GM12878 (cell line): ENCODE measurements around the gene ANAPC2. TPM values are rescaled to one million over a fixed set of nuclear protein-coding genes. Genes with fewer than 3 reads are reported as not detected.

Source experiments
- ATAC-seq: fragments of 200-7000 bp; cut with Tn5 transposase; 3 replicates; pipeline ENCODE4 v1.9.1; 2020; ENCODE audit warnings: mild to moderate bottlenecking, moderate library complexity
- BruUV-seq: library from RNA; stranded (reverse); fragments of 400-500 nt; replicated peaks from 2 replicates; lab custom pipeline; 2021; lab: Mats Ljungman, UMichigan
- CTCF ChIA-PET: fragments of 300-600 bp; sonication (Branson Sonifier 250); formaldehyde crosslinking; extraction: SDS; loops from one replicate; lab custom pipeline; 2021; ENCODE audit warnings: inconsistent platforms; lab: Yijun Ruan, JAX
- POLR2A ChIA-PET: fragments of 350-600 bp; formaldehyde crosslinking; extraction: SDS; loops from one replicate; lab custom pipeline; 2021; ENCODE audit warnings: inconsistent platforms; lab: Charles Lee
- RAD21 ChIA-PET: fragments of 300-600 bp; sonication (Branson Sonifier 250); formaldehyde crosslinking; loops from one replicate; lab custom pipeline; 2023; ENCODE audit warnings: antibody characterized with exemption; ENCODE audit not compliant: unreplicated experiment; lab: Charles Lee
- SMC1A ChIA-PET: fragments of 300-600 bp; sonication (Branson Sonifier 250); formaldehyde crosslinking; loops from one replicate; lab custom pipeline; 2023; ENCODE audit not compliant: unreplicated experiment, uncharacterized antibody; lab: Charles Lee
- DNase-seq: peaks from one replicate; pipeline ENCODE4 v3.0.0-alpha.2; 2011; ENCODE audit warnings: low read depth, low spot score
- FAIRE-seq: peaks from 3 replicates; lab custom pipeline; 2011; peaks lifted over from hg19 to GRCh38; lab: Jason Lieb, UNC
- H2AFZ ChIP-seq: 2 replicates; pipeline ENCODE4 v1.6.0; 2011; ENCODE audit warnings: low read depth, low read length, control low read depth; ENCODE audit not compliant: control insufficient read depth
- H3K27ac ChIP-seq: 2 replicates; pipeline ENCODE4 v1.5.1; 2011; ENCODE audit warnings: control low read depth; ENCODE audit not compliant: control insufficient read depth, insufficient read depth
- H3K27me3 ChIP-seq, 2 experiments: replicated peaks in 1 of 2; 2 replicates each; pipeline versions ENCODE4 v1.6.0 to v1.6.1; 2011; ENCODE audit warnings: low read length in 1 of 2; ENCODE audit not compliant: control insufficient read depth in 2 of 2, insufficient read depth in 2 of 2
- H3K36me3 ChIP-seq, 2 experiments: 2 replicates each; pipeline ENCODE4 v1.5.1; 2011; ENCODE audit warnings: low read length in 1 of 2; ENCODE audit not compliant: control insufficient read depth in 2 of 2, insufficient read depth in 2 of 2
- H3K4me1 ChIP-seq: 2 replicates; pipeline ENCODE4 v1.6.1; 2011; ENCODE audit warnings: mild to moderate bottlenecking, low read length, moderate library complexity, mixed read lengths; ENCODE audit not compliant: control insufficient read depth, insufficient read depth
- H3K4me2 ChIP-seq: 2 replicates; pipeline ENCODE4 v1.6.0; 2011; ENCODE audit warnings: control low read depth; ENCODE audit not compliant: control insufficient read depth, insufficient read depth
- H3K4me3 ChIP-seq: fragments of 200-600 bp; sonication (generic); 2 replicates; pipeline ENCODE4 v1.5.1; 2016
- H3K79me2 ChIP-seq: 2 replicates; pipeline ENCODE4 v1.6.0; 2011; ENCODE audit warnings: low read length; ENCODE audit not compliant: control insufficient read depth, insufficient read depth
- H3K9ac ChIP-seq: 2 replicates; pipeline ENCODE4 v1.8.0; 2011; ENCODE audit warnings: low read length, control low read depth, mixed read lengths; ENCODE audit not compliant: control insufficient read depth, insufficient read depth
- H3K9me3 ChIP-seq: replicated peaks from 3 replicates; pipeline ENCODE4 v1.5.1; 2011; ENCODE audit warnings: mild to moderate bottlenecking, low read length; ENCODE audit not compliant: control insufficient read depth, insufficient read depth
- H4K20me1 ChIP-seq: 2 replicates; pipeline ENCODE4 v1.6.0; 2011; ENCODE audit not compliant: control insufficient read depth, insufficient read depth
- DPF2 ChIP-seq: fragments of 450-650 bp; IDR thresholded peaks from 2 replicates; pipeline ENCODE4 v1.6.1; 2017; ENCODE audit warnings: mild to moderate bottlenecking
- JUND ChIP-seq: IDR thresholded peaks from 2 replicates; pipeline ENCODE4 v1.6.1; 2012; ENCODE audit warnings: low read depth, mild to moderate bottlenecking, low read length, improper control_type of control experiment, moderate library complexity
- RAD51 ChIP-seq: fragments of 450-650 bp; IDR thresholded peaks from 2 replicates; pipeline ENCODE4 v1.6.1; 2016; ENCODE audit warnings: moderate library complexity, mild to moderate bottlenecking, inconsistent platforms
- RELA ChIP-seq: fragments of 450-650 bp; IDR thresholded peaks from 2 replicates; pipeline ENCODE4 v1.8.0; 2014; ENCODE audit warnings: borderline replicate concordance; ENCODE audit not compliant: partially characterized antibody
- SMC3 ChIP-seq: IDR thresholded peaks from 2 replicates; pipeline ENCODE4 v1.6.1; 2011; ENCODE audit warnings: low read length, improper control_type of control experiment, borderline replicate concordance
- WGBS: methylation state at CpG from one replicate; pipeline ENCODE4 v1.1.6; 2016; ENCODE audit warnings: low lambda C conversion rate; ENCODE audit not compliant: insufficient replicate concordance, insufficient coverage; ENCODE audit errors: missing lambda C conversion rate; 5-methylcytosine and 5-hydroxymethylcytosine counted together
- in situ Hi-C: fragments of 300-500 bp; cut with MboI; formaldehyde crosslinking; loops from 9 replicates; pipeline ENCODE4 v1.14.3; 2018; ENCODE audit warnings: mixed read lengths
- intact Hi-C: fragments of 100-400 bp; cut with micrococcal nuclease; formaldehyde crosslinking; loops from one replicate; pipeline ENCODE4 v1.14.2; 2022; ENCODE audit not compliant: unreplicated experiment
- polyA plus RNA-seq, 11 experiments: library from polyadenylated mRNA; depleted of rRNA in 4 of 11; unstranded in 6 of 11; stranded (reverse) in 5 of 11; fragments of >200 nt; fragmentation: Nextera tagmentation in 4 of 11; fragmentation: Illumina TruSeq in 1 of 11; extraction: Ambion mirVana in 4 of 11; extraction: Trizol in 1 of 11; gene quantifications; 1 replicate in 1 of 11; 2 replicates in 10 of 11; pipeline versions ENCODE4 v1.2.1 to v1.2.3, GENCODE V29; 2011 to 2016; ENCODE audit warnings: inconsistent platforms in 2 of 11, missing spikeins in 2 of 11, low read depth in 1 of 11
- total RNA-seq, 4 experiments: library from RNA; depleted of rRNA in 3 of 4; stranded (reverse); fragments of >200 nt in 3 of 4; fragmentation: Illumina TruSeq in 1 of 4; extraction: Trizol in 1 of 4; gene quantifications; 2 replicates each; pipeline versions ENCODE4 v1.2.1 to v1.2.3, GENCODE V29; 2013 to 2021

Gene ANAPC2
- total and polyA plus RNA-seq, 10 of the 15 experiments (the other 5 are each of a cell fraction or from before 2014, with no cell fraction given), result 0.03 to 65.2 (median 20.5) TPM

DNA sequence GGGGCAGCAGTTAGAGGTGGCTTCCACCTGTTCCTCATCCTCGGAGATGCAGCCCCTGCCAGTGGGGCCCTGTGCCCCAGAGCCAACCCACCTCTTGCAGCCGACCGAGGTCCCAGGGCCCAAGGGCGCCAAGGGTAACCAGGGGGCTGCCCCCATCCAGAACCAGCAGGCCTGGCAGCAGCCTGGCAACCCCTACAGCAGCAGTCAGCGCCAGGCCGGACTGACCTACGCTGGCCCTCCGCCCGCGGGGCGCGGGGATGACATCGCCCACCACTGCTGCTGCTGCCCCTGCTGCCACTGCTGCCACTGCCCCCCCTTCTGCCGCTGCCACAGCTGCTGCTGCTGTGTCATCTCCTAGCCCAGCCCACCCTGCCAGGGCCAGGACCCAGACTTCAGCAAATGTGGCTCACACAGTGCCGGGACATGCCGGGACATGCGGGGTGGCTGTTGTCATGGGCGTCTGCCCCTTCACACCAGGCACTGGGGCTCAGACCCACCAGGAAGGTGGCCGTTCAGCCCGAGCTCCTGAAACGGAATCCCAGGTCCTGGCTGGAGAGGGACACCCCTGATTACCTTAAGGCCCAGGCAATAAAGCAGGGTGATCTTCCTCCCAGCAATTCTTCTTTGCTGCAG is 37.5 kb upstream of the ANAPC2 start:
- no peak overlapping the region for H3K4me3 ChIP-seq
- RAD21 ChIA-PET, result interaction anchor here (0.8 to 1.9 kb wide), 4 partner anchors 29 to 179 kb away, joined by 3 to 10 read pairs (median 3); no protein-coding TSS in a partner anchor
- H3K27ac ChIP-seq, result no peak overlapping the region
- H3K79me2 ChIP-seq, result no peaks in the 10 kb centered on the region
- no peak for DNase-seq
- no peaks in the 10 kb centered on the region for H3K27me3 ChIP-seq
- in situ Hi-C loops, result loop anchor here (5.0 kb wide), 1 partner anchor 104 kb away; no protein-coding TSS in a partner anchor
- CTCF ChIA-PET, result interaction anchor here (0.8 to 6.4 kb wide), 11 partner anchors 12 to 197 kb away, joined by 3 to 52 read pairs (median 7); partner anchors contain the start of genes SAPCD2 and TUBB4B
- SMC1A ChIA-PET, result interaction anchor here (0.6 to 3.3 kb wide), 4 partner anchors 11 to 108 kb away, joined by 3 to 11 read pairs (median 4); no protein-coding TSS in a partner anchor
- intact Hi-C loops, result loop anchor here (10.0 kb wide), 1 partner anchor 181 kb away; the partner anchor contains the start of gene NPDC1
- no TSS peak for BruUV-seq
- no peak for FAIRE-seq
- H3K9ac ChIP-seq, result no peak overlapping the region
- no peak overlapping the region for H2AFZ ChIP-seq
- H4K20me1 ChIP-seq, result no peaks in the 10 kb centered on the region
- H3K36me3 ChIP-seq, result no peaks in the 10 kb centered on the region
- H3K4me2 ChIP-seq, result no peak overlapping the region
- WGBS, result 76% methylated on average over 21 of the region's 21 CpGs
- H3K9me3 ChIP-seq, result no peaks in the 10 kb centered on the region
- TF ChIP-seq DPF2 (no peak), RELA (no peak), RAD51 (no peak), JUND (no peak), SMC3 (no peak)
- POLR2A ChIA-PET, result interaction anchor here (1.0 to 5.5 kb wide), 4 partner anchors 15 to 108 kb away, joined by 3 to 68 read pairs (median 3); partner anchors contain the start of genes NDOR1, TMEM203, TPRN and TUBB4B
- ATAC-seq, result no peak
- H3K4me1 ChIP-seq, result peaks cover 16% of the 10 kb centered on the region
